WTC11 (cell line): Measurements from ENCODE around the gene FOXI2. TPM values are rescaled to one million over a fixed set of nuclear protein-coding genes. Genes with fewer than 3 reads are reported as not detected.

Experiments used
- ATAC-seq: fragments of 200-7000 bp; cut with Tn5 transposase; 2 replicates; pipeline ENCODE4 v1.10.0; 2021; ENCODE audit warnings: mild to moderate bottlenecking, moderate library complexity
- CTCF ChIA-PET: fragments of 300-600 bp; sonication (Branson Sonifier 250); formaldehyde crosslinking; loops from one replicate; lab custom pipeline; 2021; ENCODE audit warnings: antibody characterized with exemption; lab: Charles Lee
- POLR2A ChIA-PET: fragments of 350-600 bp; sonication (Branson Sonifier 250); formaldehyde crosslinking; loops from one replicate; lab custom pipeline; 2021; ENCODE audit warnings: antibody characterized with exemption; lab: Charles Lee
- DNase-seq: peaks from one replicate; pipeline ENCODE4 v3.0.0; 2021; ENCODE audit warnings: low spot score
- H3K27ac Mint-ChIP-seq: 2 replicates; pipeline ENCODE4 v1.8.0; 2021; ENCODE audit warnings: mixed read lengths
- H3K27me3 Mint-ChIP-seq: 2 replicates; pipeline ENCODE4 v1.8.0; 2021; ENCODE audit warnings: low read depth, mild to moderate bottlenecking, moderate library complexity, mixed read lengths
- H3K36me3 Mint-ChIP-seq: 2 replicates; pipeline ENCODE4 v1.8.0; 2021; ENCODE audit warnings: mixed read lengths
- H3K4me1 Mint-ChIP-seq: 2 replicates; pipeline ENCODE4 v1.8.0; 2022; ENCODE audit warnings: mixed read lengths
- H3K4me3 Mint-ChIP-seq: 2 replicates; pipeline ENCODE4 v1.8.0; 2021; ENCODE audit warnings: mild to moderate bottlenecking, moderate library complexity, mixed read lengths
- H3K9me3 Mint-ChIP-seq: 2 replicates; pipeline ENCODE4 v1.8.0; 2021; ENCODE audit warnings: mixed read lengths
- AFF4 ChIP-seq: sonication (generic); formaldehyde crosslinking; IDR thresholded peaks from 2 replicates; pipeline ENCODE4 v1.8.1; 2023; ENCODE audit warnings: mild to moderate bottlenecking, missing genetic modification reagents, borderline replicate concordance
- FOXP4 ChIP-seq: sonication (generic); formaldehyde crosslinking; IDR thresholded peaks from 2 replicates; pipeline ENCODE4 v1.8.0; 2022; ENCODE audit warnings: mild to moderate bottlenecking, missing genetic modification reagents
- GABPB1 ChIP-seq: sonication (generic); formaldehyde crosslinking; IDR thresholded peaks from 2 replicates; pipeline ENCODE4 v1.8.1; 2023; ENCODE audit warnings: mild to moderate bottlenecking, missing genetic modification reagents
- HMGA2 ChIP-seq: fragments of 250-450 bp; sonication (Bioruptor Pico); IDR thresholded peaks from 2 replicates; pipeline ENCODE4 v1.4.0; 2021; ENCODE audit warnings: mild to moderate bottlenecking, moderate library complexity
- JAZF1 ChIP-seq: fragments of 250-450 bp; sonication (Bioruptor Pico); IDR thresholded peaks from 2 replicates; pipeline ENCODE4 v1.9.0; 2021; ENCODE audit warnings: moderate library complexity, mild to moderate bottlenecking, inconsistent platforms
- MXD4 ChIP-seq: fragments of 250-450 bp; sonication (Bioruptor Pico); IDR thresholded peaks from 2 replicates; pipeline ENCODE4 v1.8.0; 2021; ENCODE audit warnings: mild to moderate bottlenecking, moderate library complexity, borderline replicate concordance
- NFATC4 ChIP-seq: fragments of 250-450 bp; sonication (Bioruptor Pico); IDR thresholded peaks from 2 replicates; pipeline ENCODE4 v1.9.0; 2021; ENCODE audit warnings: mild to moderate bottlenecking
- NR2C2 ChIP-seq: sonication (generic); formaldehyde crosslinking; IDR thresholded peaks from 2 replicates; pipeline ENCODE4 v1.8.0; 2022; ENCODE audit warnings: mild to moderate bottlenecking, missing genetic modification reagents
- PRRX2 ChIP-seq: fragments of 250-450 bp; sonication (Bioruptor Pico); IDR thresholded peaks from 2 replicates; pipeline ENCODE4 v1.8.0; 2021; ENCODE audit warnings: mild to moderate bottlenecking
- SMAD3 ChIP-seq: sonication (generic); formaldehyde crosslinking; IDR thresholded peaks from 2 replicates; pipeline ENCODE4 v1.8.0; 2022; ENCODE audit warnings: missing genetic modification reagents, mild to moderate bottlenecking, borderline replicate concordance
- SMAD4 ChIP-seq: sonication (generic); formaldehyde crosslinking; IDR thresholded peaks from 2 replicates; pipeline ENCODE4 v1.8.0; 2022; ENCODE audit warnings: mild to moderate bottlenecking, missing genetic modification reagents
- TP53 ChIP-seq: sonication (generic); formaldehyde crosslinking; IDR thresholded peaks from 2 replicates; pipeline ENCODE4 v1.8.1; 2023; ENCODE audit warnings: mild to moderate bottlenecking, missing genetic modification reagents
- ZBTB21 ChIP-seq: sonication (generic); formaldehyde crosslinking; IDR thresholded peaks from 2 replicates; pipeline ENCODE4 v1.8.1; 2023; ENCODE audit warnings: mild to moderate bottlenecking, missing genetic modification reagents, borderline replicate concordance
- ZNF121 ChIP-seq: sonication (generic); formaldehyde crosslinking; IDR thresholded peaks from 2 replicates; pipeline ENCODE4 v1.8.0; 2023; ENCODE audit warnings: missing genetic modification reagents
- ZNF281 ChIP-seq: sonication (generic); formaldehyde crosslinking; IDR thresholded peaks from 2 replicates; pipeline ENCODE4 v1.8.0; 2023; ENCODE audit warnings: mild to moderate bottlenecking, missing genetic modification reagents
- ZNF317 ChIP-seq: sonication (generic); formaldehyde crosslinking; IDR thresholded peaks from 2 replicates; pipeline ENCODE4 v1.8.1; 2023; ENCODE audit warnings: low read depth, mild to moderate bottlenecking, moderate library complexity, missing genetic modification reagents, borderline replicate concordance
- ZNF423 ChIP-seq: fragments of 250-450 bp; sonication (Bioruptor Pico); IDR thresholded peaks from 2 replicates; pipeline ENCODE4 v2.1.2; 2022; ENCODE audit warnings: mild to moderate bottlenecking, moderate library complexity
- ZNF512 ChIP-seq: sonication (generic); formaldehyde crosslinking; IDR thresholded peaks from 2 replicates; pipeline ENCODE4 v1.8.1; 2022; ENCODE audit warnings: missing genetic modification reagents, borderline replicate concordance
- ZSCAN18 ChIP-seq: fragments of 250-450 bp; sonication (Bioruptor Pico); IDR thresholded peaks from 2 replicates; pipeline ENCODE4 v2.1.2; 2022; ENCODE audit warnings: mild to moderate bottlenecking, moderate library complexity
- total RNA-seq: library from RNA; stranded (reverse); gene quantifications from 3 replicates; pipeline ENCODE4 v1.2.3, GENCODE V29; 2021

The FOXI2 gene
- total RNA-seq, 1 experiment from 2014 or later: 1.7 TPM

- no peak for TF ChIP-seq FOXP4 (CRISPR knock-in tag)
- TF ChIP-seq ZBTB21 (CRISPR knock-in tag): no peak
- TF ChIP-seq, all 79 proteins: peak for 0
Measured at GRCh38 chr10:127715782-127716378, 21.1 kb upstream of the FOXI2 start (continued).

GRCh38 chr10:127720142-127720541 lies 16.8 kb upstream of the FOXI2 start:
- POLR2A ChIA-PET: no interaction called here
- Mint-ChIP-seq H3K9me3 (peaks cover 10% of the 10 kb centered on the region), H3K4me3 (no peak overlapping the region)
- no peak for TF ChIP-seq SMAD4 (CRISPR knock-in tag)
- TF ChIP-seq ZNF121 (CRISPR knock-in tag): no peak
- TF ChIP-seq NFATC4: no peak
- no peak for TF ChIP-seq HMGA2 (CRISPR knock-in tag)
- TF ChIP-seq JAZF1: no peak
- TF ChIP-seq ZNF512 (CRISPR knock-in tag): no peak
- no peak for TF ChIP-seq TP53 (CRISPR knock-in tag)
- no peak for TF ChIP-seq ZBTB21 (CRISPR knock-in tag)
- TF ChIP-seq NR2C2: no peak
- TF ChIP-seq PRRX2 (CRISPR knock-in tag): no peak
- no peak for TF ChIP-seq ZNF317 (CRISPR knock-in tag)
- no peak for TF ChIP-seq ZNF423 (CRISPR knock-in tag)
- no peak for TF ChIP-seq AFF4
- TF ChIP-seq, all 79 proteins: peak for 0
- H3K4me1 Mint-ChIP-seq: 0 out of 2 replicates have a peak, but pooled peaks cover 2% of the 10 kb centered on the region
- no peaks in the 10 kb centered on the region for H3K36me3 Mint-ChIP-seq
- CTCF ChIA-PET: interaction anchor here (1.1 kb wide), 1 partner anchor 95 kb away, joined by 4 read pairs; no protein-coding TSS in a partner anchor
- ATAC-seq (no peak; the same call in 1 of the 2 replicates), DNase-seq (no peak)
- peaks cover 6% of the 10 kb centered on the region; the same call in 1 of the 2 replicates for H3K27me3 Mint-ChIP-seq
- H3K27ac Mint-ChIP-seq: no peak overlapping the region

- Mint-ChIP-seq H3K36me3 (no peaks in the 10 kb centered on the region), H3K27ac (no peak overlapping the region), H3K27me3 (peaks cover 9% of the 10 kb centered on the region; the same call in 1 of the 2 replicates), H3K9me3 (peaks cover 10% of the 10 kb centered on the region), H3K4me3 (no peak overlapping the region), H3K4me1 (0 out of 2 replicates have a peak, but pooled peaks cover 2% of the 10 kb centered on the region)
- DNase-seq (no peak), ATAC-seq (peak; percentile 63)
- POLR2A ChIA-PET: no interaction called here
- CTCF ChIA-PET: no interaction called here
- TF ChIP-seq ZSCAN18 (no peak), JAZF1 (no peak), PRRX2 (CRISPR knock-in tag) (no peak), GABPB1 (CRISPR knock-in tag) (no peak), ZNF423 (CRISPR knock-in tag) (no peak), ZNF281 (CRISPR knock-in tag) (no peak), ZNF317 (CRISPR knock-in tag) (no peak), MXD4 (CRISPR knock-in tag) (no peak), SMAD3 (CRISPR knock-in tag) (no peak)
Measured at GRCh38 chr10:127720903-127721302, 16.1 kb upstream of the FOXI2 start.
